ENCODE measurements around the gene OGDH.

OGDH gene

DNA sequence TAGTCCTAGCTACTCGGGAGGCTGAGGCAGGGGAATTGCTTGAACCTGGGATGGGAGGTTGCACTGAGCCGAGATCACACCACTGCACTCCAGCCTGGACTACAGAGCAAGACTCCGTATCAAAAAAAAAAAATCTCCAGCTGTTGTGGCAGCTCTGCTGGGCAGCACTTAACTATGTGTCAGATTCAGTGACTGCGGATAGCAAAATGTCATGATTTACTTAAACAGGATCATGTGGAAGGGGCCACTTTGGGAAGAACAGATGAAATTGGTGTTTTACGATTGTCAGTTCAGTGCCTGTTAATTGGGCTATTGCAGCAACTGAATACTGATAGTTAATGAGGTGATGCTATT, 15.3 kb downstream of the OGDH start:
- DNase-seq: no peak

DNA sequence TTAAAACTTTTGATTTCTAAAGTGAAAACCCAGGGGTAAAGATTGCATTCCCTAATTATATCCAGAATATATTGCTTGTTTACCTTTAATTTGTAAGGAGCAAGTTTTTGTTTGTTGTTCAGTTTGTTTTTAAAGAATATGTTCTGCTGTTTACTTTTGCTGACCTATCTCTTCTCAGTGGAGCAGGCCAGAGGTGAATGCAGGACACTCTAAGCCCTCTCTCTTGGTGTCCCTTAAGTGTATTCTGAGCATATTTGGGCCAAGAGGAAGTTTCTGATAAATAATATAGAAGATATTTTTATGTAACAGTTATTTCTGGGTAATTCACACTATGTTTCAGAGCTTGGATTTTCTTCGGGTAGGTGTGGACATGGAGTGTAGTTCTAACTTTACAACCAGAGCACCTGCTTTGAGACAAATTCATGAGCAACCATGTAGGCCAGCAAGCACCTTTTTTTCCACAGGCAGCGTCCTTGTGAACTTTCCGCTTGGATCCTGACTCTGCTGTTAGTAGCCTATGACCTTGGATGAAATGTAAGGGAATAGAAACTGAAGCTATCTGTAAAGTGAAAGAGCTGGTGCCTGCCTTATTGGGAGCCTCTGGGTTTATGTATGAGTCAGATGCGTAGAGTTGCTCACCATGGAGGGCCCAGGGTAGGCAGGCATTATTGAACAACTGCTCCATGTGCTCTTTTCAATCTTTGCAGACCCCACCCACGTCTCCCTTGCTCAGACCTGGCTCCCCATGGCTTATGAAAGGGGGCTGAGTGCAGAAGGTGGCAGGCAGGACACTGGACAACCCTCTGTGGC, 16.1 kb downstream of the OGDH start:
- DNase-seq: no peak

DNA sequence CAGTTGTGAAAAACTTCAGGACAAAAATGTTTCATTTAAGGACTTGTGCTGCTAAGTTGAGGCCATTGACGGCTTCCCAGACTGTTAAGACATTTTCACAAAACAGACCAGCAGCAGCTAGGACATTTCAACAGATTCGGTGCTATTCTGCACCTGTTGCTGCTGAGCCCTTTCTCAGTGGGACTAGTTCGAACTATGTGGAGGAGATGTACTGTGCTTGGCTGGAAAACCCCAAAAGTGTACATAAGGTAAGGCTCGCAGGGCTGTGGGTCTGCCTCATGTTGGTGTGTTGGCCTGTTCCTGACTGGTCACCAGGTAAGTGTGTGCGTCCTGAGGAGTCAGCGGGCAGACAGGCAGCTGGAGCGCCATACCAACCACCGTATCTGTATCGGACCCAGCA, 17.9 kb downstream of the OGDH start:
- no peak for DNase-seq

DNA sequence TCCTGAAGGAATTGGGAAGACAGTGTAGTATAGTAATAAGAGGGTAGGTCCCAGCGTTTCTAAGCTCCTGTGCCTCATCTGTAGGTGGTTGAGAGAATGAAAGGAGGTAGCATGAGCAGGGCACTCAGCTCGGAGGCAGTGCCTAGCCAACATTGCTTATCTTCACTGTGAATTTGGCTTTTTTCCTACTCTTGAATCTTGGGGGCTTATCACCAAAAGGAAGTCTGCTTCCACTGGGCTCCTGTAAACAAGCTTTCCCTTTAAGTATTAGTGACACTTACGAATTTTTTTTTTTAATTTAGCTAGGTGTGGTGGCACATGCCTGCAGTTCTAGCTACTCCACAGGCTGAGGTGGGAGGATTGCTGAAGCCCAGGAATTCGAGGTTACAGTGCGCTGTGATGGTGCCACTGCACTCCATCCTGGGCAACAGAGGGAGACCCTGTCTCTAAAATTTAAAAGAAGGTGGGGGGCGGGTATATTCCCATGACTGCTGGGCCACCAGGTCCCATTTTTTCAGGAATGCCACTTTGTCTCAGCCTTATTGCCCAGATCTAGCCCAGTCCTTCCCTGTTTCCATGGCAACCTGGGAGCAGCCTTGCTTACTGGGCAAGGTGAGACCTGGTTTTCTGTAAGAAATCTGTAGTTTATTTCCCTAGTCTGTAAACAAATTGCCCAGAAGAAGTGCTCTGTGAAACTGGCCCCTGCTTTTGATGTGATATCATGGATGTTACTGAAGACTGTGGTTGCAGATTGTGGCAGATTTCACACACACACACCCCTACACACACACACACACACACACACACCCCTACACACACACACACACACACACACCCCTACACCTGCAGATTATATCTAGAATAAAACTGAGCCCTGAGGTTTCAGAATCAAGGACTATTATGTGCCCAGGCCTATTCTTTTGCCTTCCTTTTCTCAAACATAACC, 19.4 kb downstream of the OGDH start:
- no peak for DNase-seq

DNA sequence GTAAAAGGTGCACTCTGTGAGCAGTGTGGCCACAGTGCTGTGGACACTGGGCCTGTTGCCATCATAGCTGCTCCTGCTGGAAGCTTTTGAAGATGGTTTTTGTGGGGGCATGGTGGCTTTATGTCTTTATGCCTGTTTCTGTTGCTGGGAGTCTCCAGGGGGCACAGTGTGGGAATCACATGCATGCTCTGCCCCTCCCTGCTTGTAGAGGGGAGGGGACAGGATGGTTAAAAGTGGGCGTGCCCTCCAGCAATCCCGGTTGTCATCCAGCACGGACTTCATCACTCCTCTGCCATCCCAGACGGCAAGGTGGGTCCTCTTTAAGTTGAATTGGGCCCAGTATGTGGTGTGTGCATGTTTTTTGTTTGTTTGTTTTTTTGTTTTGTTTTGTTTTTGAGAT, 20.2 kb downstream of the OGDH start:
- DNase-seq: no peak

DNA sequence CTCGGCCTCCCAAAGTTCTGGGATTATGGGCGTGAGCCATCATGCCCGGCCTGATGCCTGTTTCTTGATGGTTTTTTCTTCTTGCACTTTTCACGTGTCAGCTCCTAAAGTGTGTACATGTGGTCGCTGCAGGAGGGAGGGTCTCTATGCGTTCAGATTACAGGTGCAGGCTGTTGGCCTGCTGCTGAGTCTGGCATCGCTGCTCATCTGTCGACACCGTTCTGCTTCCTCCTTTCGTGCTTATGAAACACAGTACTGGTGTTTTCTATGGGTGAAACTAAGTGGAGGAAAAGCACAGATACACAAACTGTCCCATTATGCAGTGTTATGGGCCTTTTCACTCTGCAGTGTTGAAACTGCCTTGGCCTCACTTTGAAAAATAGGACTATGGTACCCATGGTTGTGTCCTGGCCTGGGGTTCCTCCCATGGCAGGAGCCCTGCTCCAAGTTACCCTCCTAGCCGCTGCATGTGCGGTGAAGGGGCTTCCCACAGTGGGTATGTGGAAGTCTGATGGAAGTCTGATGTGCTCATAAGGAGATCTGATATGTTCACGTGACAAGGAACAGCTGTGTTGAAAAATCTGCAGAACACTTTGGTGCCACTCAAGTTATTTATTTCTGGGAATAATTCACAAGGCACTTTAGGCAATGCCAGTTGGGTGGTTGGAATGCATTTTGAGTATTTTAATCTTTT, 23.5 kb downstream of the OGDH start:
- DNase-seq: no peak

DNA sequence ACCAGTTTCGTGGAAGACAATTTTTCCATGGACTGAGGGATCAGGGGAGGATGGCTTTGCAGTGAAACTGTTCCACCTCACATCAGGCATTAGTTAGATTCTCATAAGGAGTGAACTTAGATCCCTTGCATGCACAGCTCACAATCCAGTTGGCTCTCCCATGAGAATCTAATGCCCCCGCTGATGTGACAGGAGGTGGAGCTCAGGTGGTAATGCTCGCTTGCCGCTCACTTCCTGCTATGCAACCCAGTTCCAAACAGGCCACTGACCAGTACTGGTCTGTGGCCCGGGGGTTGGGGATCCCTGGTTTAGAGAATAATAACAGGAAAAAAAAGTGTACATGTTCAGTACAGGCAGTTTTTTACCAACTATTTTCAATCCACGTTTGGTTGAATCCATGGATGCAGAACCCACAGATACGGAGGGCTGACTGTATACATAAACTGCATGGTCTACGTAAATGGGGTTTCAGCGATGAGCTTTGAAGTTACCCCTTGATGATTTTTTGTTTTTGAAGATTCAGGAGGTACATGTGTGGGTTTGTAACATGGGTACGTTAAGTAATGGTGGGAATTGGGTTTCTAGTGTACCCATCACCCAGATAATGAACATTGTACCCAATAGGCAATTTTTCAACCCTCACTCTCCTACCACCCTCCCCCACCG, 24.5 kb downstream of the OGDH start:
- DNase-seq: no peak

DNA sequence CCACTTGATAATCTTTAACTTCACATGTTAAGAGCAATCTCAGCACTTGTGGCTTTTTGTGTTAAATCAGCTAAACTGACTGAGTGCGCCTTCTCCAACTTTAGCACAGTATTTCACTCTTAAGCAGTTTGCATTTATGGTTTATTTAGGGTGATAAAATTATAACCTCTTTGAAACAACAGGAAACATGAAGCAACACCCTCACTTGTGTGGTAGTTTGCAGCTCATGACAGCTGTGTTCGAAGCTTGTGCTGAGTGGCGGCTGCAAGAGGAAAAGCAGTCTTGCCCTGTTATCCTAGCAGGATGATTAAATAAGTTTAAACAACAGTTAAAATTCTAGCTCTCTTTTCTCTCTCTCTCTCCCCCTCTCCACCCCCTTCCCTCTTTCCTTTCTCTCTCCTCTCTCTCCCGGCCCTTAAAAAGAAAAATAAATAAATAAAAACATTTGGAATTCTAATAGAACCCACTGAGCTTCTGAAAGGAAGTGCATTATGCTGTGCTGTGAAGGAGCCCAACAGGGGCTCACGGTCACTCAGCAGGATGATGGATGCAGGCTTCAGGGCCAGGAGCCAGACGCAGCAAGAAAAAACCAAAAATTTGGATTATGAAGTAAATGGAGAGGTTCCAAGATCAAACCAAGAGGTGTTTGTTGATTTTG, 25.2 kb downstream of the OGDH start:
- DNase-seq: no peak

DNA sequence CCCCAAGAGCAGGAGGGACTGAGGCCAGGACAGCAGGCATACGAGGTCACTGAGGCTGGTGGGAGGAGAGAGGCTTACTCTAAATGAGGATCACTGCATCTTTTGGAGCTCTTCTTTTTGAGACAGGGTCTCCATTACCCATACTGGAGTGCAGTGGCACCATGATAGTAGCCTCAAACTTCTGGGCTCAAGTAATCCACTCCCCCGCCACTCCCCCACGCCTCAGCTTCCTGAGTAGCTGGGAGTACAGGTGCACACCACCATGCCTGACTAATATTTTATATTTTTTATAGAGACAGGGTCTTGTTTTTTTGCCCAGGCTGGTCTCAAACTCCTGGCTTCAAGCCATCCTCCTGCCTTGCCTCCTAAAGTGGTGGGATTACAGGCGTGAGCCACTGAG, 25.8 kb downstream of the OGDH start:
- DNase-seq: no peak

DNA sequence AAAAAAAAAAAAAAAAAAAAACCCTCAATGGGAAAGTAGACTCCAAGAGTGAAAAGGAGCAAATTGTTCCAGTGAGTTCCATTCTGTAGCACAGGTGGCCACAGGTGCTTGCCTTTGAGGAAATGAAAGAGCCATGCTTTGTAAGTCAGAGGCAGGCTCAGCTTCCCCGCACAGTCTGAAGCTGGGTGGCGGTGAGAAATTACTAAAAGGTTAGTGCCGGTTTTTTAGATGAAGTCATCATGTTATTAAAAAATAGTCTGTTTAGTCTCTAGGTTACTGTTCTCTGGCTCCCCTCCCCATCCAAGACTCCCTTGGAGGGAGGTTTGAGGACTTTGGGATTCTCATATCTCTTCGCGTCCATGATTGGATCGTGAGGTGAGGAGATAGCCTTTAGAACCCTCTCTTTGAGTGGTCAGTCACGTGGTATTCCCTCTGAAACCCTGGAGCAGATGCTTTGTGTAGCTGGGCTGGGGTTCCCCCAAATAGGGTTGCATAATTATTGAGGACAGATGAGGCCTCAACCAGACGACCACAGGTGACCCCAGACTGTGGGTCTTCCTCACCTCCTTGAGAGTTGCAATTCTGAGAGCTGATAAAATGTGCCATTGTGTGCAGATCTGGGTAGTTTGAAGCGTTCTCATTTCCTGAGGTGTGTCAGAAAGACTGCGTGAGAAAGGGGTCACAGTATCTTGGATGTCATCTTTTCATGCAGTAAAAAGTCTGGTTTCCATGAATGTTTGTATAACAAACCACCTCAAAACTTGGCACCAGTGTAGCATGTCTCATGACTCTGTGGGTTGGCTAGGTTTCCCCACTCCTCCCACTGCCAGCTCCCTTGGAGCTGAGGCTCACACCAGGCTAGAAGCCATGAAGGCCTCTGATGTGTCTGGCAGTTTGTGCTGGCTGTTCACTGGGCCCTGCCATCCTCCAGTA, 27.1 kb downstream of the OGDH start:
- no peak for DNase-seq

DNA sequence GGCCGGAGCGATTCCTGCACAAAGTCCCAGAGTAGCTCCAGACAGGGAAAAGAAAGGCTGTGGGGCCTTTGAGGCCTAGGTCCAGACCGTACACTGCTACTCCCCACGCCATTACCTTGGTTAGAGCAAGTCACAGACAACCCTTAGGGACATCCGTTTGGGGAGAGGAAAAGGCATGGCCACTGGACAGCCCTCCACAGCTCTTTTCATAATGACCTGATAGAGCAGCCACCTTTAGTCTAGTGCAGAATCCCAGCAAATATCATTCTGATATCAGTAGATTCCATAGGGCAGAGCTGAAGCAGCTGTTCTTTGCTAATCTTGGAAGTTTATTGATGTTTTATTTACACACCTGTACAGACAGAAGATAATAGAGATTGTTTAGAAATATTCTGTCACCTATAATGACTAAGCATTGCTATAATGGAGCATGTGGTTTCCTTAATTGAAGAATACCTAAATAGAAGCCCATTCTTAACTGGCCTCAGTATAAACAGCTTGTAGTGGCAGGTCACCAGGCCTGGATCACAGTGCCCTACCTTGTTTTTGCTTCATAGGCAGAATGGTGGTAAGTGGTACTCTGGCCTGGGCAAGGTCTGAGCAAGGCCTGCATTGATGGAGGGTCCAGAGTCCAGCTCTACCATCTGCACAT, 27.9 kb downstream of the OGDH start:
- no peak for DNase-seq

DNA sequence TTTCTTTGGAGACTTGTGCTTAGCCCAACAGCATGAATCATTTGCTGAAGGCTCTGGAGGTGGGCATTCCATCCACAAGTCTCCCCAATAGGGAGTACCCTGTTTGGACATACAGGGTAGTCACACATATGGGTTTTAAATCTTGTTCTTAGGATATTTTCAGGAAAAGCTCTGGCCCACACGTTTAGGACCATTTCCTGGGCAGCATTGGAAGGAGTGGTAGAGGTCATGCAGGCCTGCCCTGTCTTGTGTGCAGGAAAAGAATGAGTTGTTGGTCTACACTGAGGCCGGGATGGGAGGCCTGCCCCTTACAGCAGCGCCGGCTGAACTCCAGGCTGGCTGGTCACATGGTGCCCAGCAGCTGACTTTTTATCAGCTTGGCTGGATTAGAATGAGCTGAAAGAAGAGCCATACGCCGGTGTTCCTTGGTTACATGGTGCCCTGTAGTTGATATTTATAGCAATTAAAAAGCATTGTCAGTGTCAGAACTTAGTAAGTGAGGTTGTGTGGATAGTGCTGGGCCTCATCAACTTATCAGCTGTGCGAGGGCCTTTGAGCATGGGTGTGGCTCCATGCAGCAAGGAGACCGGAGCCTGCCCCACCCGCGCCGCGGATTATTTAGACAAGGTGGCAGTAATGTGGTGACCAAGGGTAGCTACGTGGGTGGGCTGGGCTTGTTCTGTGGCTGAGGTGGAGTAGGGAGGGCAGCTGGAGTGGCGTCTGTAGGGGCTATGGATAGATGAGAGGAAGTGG, 28.6 kb downstream of the OGDH start:
- no peak for DNase-seq

DNA sequence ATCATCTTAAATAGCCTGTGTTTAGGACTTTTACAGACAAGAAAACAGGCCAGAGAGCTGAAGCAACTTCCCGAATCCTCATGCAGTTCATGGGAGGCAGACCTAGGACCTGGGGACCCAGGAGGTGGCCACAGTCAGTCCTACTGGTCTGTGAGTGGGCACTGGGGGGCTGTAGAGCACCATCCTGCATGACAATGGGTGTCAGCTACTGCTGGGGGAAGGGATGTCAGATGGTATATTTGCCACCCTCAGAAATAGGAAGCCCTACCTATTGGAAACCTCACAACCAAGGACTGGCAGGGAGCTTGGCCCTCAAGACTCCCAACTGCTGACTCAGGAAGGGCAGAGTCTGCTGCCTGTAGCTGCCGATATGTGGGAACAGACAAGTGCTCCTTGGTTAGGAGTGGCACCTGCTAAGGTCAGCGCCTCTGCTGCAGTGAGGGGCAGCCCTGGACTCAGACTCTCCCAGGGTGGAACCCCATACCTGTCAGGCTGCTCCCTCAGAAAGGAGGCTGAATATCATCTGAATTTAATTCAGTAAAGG, 29.7 kb downstream of the OGDH start:
- no peak for DNase-seq

DNA sequence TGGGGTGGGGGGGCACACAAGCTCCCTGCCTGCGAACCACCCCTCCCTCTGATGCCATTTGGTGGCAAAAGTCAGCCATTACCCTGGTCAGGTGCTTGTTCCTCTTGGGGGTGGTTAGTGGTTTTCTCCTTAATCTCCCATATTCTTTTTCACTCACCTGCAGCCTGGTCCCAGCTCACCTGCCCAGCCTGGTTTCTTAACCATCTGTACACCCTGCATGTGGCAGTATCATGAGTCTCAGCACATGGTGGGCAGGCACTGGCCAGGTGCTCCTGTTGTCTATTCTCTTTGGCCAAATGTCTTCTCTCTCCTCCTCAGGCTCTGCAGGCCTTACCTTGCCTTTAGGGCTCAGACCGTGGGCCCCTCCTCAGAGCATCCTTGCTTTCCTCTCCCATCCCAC, 30.5 kb downstream of the OGDH start:
- no peak for DNase-seq

DNA sequence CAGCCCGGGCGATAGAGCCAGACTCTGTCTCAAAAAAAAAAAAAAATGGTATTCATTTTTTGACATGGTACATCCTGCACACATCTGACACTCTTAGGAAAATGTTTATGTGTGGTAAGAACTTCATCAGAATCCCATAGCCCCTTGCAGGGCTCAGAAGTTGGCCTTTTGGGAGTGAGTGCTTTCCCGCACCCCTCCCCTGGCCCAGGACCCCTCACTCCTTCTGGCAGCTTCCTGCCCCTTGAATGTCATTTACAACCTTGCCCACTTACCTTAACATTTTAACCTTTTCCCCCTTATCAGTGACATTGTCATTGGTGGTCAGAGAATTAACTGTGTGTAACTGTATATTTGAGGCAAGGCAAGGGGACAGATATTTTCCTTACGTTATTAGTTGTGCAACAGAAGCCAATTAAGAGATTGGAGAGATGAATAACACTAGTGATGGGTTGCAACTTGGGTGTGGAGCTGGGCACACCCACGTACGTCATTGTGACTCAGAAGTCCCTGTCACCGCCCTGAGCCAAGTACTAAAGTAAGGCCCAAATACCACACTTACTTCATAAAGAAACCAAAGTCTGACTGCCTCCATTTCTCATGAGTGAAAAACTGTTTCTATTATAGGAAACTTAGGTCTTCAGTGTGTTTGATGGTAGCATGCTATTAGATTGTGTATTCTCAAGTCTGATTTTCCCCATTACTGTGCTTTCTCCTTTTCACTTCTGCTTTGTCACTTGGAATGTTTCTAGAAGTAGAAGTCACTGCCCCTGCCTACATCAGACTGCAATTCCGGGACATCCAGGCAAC, 31.6 kb downstream of the OGDH start:
- no peak for DNase-seq

DNA sequence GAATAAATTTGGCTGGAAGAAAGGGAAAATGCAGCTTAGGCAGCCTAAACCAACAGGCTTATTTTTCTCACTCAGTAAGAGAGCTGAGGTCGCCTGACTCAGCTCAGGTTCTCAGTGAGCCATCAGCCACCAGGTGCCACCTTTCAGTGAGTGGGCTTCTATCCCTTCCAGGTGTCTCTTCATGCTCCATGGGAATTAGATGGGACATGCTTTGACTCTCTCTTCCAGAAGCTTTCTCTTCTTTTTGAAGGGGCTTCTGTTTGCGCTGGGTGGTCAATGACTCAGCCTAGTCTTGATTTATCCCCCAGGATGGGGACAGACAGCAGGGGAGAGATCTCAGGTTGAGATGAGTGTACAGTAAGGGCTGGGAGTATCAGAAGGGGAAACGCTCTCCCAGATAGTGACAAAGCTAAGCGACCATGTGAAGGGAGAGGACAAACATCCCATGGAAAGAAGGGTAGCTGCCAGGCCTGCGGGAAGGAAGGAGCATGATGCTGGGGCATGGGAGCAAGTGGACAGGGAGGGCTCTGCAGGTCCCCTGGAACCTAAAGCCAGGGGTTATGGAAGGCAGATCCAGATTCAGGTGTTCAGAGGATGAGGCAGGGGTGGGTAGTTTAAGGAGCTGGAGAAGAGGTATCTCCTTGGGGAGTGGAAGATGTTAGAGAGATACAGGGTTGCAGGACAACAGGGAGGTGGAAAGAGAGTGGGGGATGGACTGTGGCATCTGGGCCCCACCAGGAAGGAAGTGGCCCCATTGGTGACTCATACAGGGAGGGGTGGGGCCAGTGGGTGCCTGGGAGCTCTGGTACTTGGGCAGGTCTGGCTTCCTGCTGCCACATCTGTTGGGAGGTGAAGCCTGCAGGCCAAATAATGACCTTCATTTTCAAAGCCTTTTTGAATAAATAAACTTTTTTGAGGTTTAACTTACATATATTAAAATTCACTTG, 32.5 kb downstream of the OGDH start:
- no peak for DNase-seq

DNA sequence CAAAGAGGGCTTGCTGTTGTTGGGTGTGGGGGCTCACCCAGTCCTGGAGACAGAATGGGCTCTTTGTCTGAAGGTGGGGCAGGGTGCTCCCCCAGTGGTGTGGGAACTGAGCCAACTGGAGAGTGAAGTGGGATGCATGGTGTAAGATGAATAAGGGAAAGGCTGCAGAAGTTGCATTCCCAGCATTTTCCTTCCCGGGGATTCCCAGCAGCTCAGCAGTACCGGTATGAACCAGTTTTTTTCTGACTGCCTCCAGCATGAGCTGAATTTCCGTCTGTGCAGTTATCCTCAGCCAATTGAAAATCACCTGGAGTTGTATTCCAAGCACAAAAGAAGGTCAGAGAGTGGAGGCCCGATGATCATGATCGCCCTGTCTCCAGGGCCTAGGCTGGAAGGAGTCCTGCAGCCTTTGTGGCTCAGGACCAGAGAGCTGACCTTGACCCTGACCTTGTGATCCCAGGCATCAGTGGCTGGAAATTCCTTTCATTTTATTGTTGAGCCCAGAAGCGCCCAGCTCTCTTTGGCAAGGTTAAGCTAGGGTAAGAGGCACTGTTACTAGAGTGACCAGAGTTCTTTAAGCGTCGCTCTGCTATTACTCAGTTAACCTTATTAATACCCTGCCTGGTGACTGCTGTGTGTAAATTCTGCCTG, 33.4 kb downstream of the OGDH start:
- DNase-seq: no peak

Data from cortex of kidney (tissue), 1 donor.